Fibroblast of mammary gland (primary cell): ENCODE data around the gene SAMD8.

ENCODE experiments used
- DNase-seq: peaks from one replicate; pipeline ENCODE4 v3.0.0-alpha.2; 2010; ENCODE audit warnings: low read depth
- H3K4me3 ChIP-seq: 2 replicates; pipeline ENCODE4 v1.5.1; 2011; ENCODE audit warnings: low read depth, mild to moderate bottlenecking, low read length, moderate library complexity; ENCODE audit not compliant: control insufficient read depth
- CTCF ChIP-seq: conservative IDR thresholded peaks from 2 replicates; pipeline ENCODE4 v1.5.1; 2011; ENCODE audit warnings: low read depth, low read length, inconsistent platforms; ENCODE audit not compliant: control insufficient read depth, insufficient read depth

The SAMD8 gene

GRCh38 chr10:75083972-75084833 lies 27.3 kb upstream of the SAMD8 start:
- no peak for TF ChIP-seq CTCF
- peak; percentile 67 for DNase-seq
- no peak overlapping the region for H3K4me3 ChIP-seq

GRCh38 chr10:75084834-75085384 lies 26.5 kb upstream of the SAMD8 start:
- DNase-seq: no peak
- no peak overlapping the region for H3K4me3 ChIP-seq
- no peak for TF ChIP-seq CTCF

GRCh38 chr10:75086278-75086934 lies 25.1 kb upstream of the SAMD8 start:
- DNase-seq: no peak
- no peak overlapping the region for H3K4me3 ChIP-seq
- TF ChIP-seq CTCF: no peak

GRCh38 chr10:75088640-75089039 lies 22.8 kb upstream of the SAMD8 start:
- no peak overlapping the region for H3K4me3 ChIP-seq
- no peak for TF ChIP-seq CTCF
- no peak for DNase-seq

GRCh38 chr10:75089634-75090033 lies 21.8 kb upstream of the SAMD8 start:
- H3K4me3 ChIP-seq: no peak overlapping the region
- TF ChIP-seq CTCF: no peak
- no peak for DNase-seq

- no peak overlapping the region for H3K4me3 ChIP-seq
- no peak for TF ChIP-seq CTCF
- no peak for DNase-seq
Measured at GRCh38 chr10:75091146-75091545, 20.3 kb upstream of the SAMD8 start.
